Neural crest cell (in vitro differentiated cells): Measurements from ENCODE around the gene YIPF3. TPM values are rescaled to one million over a fixed set of nuclear protein-coding genes. Genes with fewer than 3 reads are reported as not detected.
"Not testable (repeated sequence)": the region's sequence is repeated elsewhere in the genome, so short reads cannot be mapped to it uniquely, and the experiment has no call there.

ENCODE experiments used
- DNase-seq: peaks from one replicate; pipeline ENCODE4 v3.0.0; 2021; ENCODE audit warnings: low read depth, mixed read lengths, low spot score
- H3K27ac Mint-ChIP-seq: one replicate; pipeline ENCODE4 v1.8.0; 2021; ENCODE audit warnings: mild to moderate bottlenecking, mixed read lengths; ENCODE audit not compliant: unreplicated experiment
- H3K27me3 Mint-ChIP-seq: 2 replicates; pipeline ENCODE4 v1.8.0; 2021; ENCODE audit warnings: low read depth, mild to moderate bottlenecking, mixed read lengths
- H3K36me3 Mint-ChIP-seq: 2 replicates; pipeline ENCODE4 v1.8.0; 2021; ENCODE audit warnings: low read depth, mild to moderate bottlenecking, mixed read lengths
- H3K4me1 Mint-ChIP-seq: 2 replicates; pipeline ENCODE4 v1.8.0; 2021; ENCODE audit warnings: mixed read lengths
- H3K4me3 Mint-ChIP-seq: one replicate; pipeline ENCODE4 v1.8.0; 2021; ENCODE audit warnings: mild to moderate bottlenecking, mixed read lengths
- H3K9me3 Mint-ChIP-seq: 2 replicates; pipeline ENCODE4 v1.8.0; 2021; ENCODE audit warnings: mixed read lengths
- CTCF ChIP-seq: fragments of 200-600 bp; sonication (generic); conservative IDR thresholded peaks from 2 replicates; pipeline ENCODE4 v1.5.0; 2021; ENCODE audit warnings: antibody characterized with exemption, mild to moderate bottlenecking
- long read RNA-seq: library from polyadenylated mRNA; unstranded; transcript quantifications from one replicate; pipeline ENCODE4 v2.0.0, GENCODE V29; 2020
- total RNA-seq: library from RNA; stranded (reverse); gene quantifications from 2 replicates; pipeline ENCODE4 v1.2.1, GENCODE V29; 2021

YIPF3 gene
- total RNA-seq: 85.7 and 93.0 TPM in 2 replicates
- long read RNA-seq, transcript YIPF3-202 (9 exons, 1,576 nt): major isoform, 53 of 70 reads
- long read RNA-seq, partial matches to known transcripts: 2 of 70 reads
- long read RNA-seq, other reads (novel, unspliced or antisense): 13 of 70 reads

- no peak for TF ChIP-seq CTCF
- Mint-ChIP-seq H3K4me3 (no peak within 1 kb of the TSS), H3K9me3 (no peaks in the 10 kb centered on the region), H3K4me1 (peaks cover 15% of the 10 kb centered on the region), H3K27ac (no peak within 1 kb of the TSS), H3K36me3 (peaks cover 6% of the 10 kb centered on the region), H3K27me3 (no peaks in the 10 kb centered on the region)
- DNase-seq: peak; percentile 95
Measured at GRCh38 chr6:43516697-43517504, at the start of gene YIPF3, which contains the start of gene POLR1C. Gene YIPF3, minus strand, starts transcription at chr6:43516926. Its CDS starts 119 bp downstream, at chr6:43516807. Gene POLR1C, plus strand, starts transcription at chr6:43517089. Its CDS starts 21 bp downstream, at chr6:43517110.

DNA sequence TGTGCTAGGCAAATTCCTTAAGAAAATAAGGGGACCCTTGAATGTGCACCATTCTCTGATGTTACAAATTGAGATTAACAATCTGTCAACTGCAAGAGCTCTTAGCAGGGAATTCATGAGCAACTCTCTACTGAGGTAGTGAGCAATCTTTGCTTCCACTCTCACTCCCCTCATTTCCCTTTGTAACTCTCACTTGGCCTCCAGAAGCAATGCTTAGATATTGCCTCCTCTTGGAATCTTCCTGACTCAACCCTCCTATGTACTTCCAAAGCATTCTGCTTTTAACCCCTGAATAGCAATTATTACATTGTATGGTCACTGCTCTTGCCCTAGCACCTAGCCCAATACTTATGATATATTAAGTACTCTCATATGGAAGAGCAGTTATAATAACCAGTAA, 42.6 kb upstream of the YIPF3 start:
- H3K27ac Mint-ChIP-seq: no peak overlapping the region
- H3K36me3 Mint-ChIP-seq: peaks cover 4% of the 10 kb centered on the region
- H3K4me3 Mint-ChIP-seq: no peak overlapping the region
- no peaks in the 10 kb centered on the region for H3K4me1 Mint-ChIP-seq
- no peak for TF ChIP-seq CTCF
- H3K27me3 Mint-ChIP-seq: no peaks in the 10 kb centered on the region
- no peaks in the 10 kb centered on the region for H3K9me3 Mint-ChIP-seq
- no peak for DNase-seq

DNA sequence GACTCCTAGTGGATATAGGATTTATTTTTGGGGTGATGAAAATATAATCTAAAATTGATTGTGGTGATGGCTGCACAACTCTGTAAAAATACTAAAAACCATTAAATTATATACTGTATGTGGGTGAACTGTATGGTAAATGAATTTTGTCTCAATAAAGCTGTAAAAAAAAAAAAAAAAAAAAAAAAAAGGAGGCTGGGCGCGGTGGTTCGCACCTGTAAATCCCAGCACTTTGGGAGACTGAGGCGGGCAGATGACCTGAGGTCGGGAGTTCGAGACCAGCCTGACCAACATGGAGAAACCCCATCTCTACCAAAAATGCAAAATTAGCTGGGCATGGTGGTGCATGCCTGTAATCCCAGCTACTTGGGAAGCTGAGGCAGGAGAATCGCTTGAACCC, 40.9 kb upstream of the YIPF3 start:
- H3K27me3 Mint-ChIP-seq, DNase-seq, H3K4me3 Mint-ChIP-seq, H3K4me1 Mint-ChIP-seq, H3K36me3 Mint-ChIP-seq, H3K27ac Mint-ChIP-seq, H3K9me3 Mint-ChIP-seq: not testable (repeated sequence)

DNA sequence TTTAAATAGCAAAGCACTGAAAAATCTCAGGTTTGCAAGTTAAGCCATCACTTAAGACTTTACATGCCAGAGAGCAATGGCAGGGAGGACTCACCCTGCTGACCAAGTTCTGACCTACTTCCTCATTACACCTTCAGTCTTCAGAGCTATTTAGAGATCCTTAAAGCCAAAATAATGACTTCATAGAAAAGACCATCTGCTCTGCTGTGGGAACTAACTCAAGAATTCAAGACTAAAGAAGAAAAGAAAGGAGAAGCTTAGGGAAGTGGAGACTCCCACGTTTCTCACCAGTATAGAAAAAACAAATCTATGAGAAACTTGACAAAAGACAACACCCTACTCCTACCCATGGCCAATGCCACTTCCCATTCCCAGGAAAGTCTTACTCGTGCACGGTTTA, 30.5 kb upstream of the YIPF3 start:
- Mint-ChIP-seq H3K9me3 (no peaks in the 10 kb centered on the region), H3K4me3 (no peak overlapping the region), H3K27ac (no peak overlapping the region), H3K4me1 (no peaks in the 10 kb centered on the region), H3K27me3 (no peaks in the 10 kb centered on the region), H3K36me3 (peaks cover 11% of the 10 kb centered on the region)
- DNase-seq: no peak
- TF ChIP-seq CTCF: no peak

DNA sequence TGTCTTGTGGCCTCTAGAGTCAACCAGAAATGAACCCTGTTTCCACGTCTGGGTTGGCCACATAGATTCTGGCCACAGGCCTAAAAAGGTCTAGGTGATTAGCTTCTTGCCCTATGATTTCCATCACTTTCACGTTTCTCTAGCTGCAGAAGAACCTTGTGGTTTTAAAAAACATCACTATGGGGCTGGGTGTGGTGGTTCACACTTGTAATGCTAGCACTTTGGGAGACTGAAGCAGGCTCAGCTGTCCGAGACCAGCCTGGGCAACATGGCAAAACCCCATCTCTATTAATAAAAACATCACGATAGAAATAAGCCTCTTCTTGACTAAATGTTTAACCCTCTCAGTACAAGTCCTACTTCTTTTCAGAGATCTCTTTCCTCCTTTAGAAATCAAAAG, 27.7 kb upstream of the YIPF3 start:
- Mint-ChIP-seq H3K4me1 (no peaks in the 10 kb centered on the region), H3K36me3 (peaks cover 16% of the 10 kb centered on the region), H3K4me3 (no peak overlapping the region)

More for the DNA sequence above, 27.7 kb upstream of the YIPF3 start:
- no peak for DNase-seq
- Mint-ChIP-seq H3K9me3 (no peaks in the 10 kb centered on the region), H3K27me3 (no peaks in the 10 kb centered on the region), H3K27ac (no peak overlapping the region)
- no peak for TF ChIP-seq CTCF
